ENCODE measurements around the gene CDH22.

Gene CDH22

GRCh38 chr20:46169245-46170171 is 138.8 kb downstream of the CDH22 start:
- DNase-seq (ENCODE audit: low read depth), result no peak

DNA sequence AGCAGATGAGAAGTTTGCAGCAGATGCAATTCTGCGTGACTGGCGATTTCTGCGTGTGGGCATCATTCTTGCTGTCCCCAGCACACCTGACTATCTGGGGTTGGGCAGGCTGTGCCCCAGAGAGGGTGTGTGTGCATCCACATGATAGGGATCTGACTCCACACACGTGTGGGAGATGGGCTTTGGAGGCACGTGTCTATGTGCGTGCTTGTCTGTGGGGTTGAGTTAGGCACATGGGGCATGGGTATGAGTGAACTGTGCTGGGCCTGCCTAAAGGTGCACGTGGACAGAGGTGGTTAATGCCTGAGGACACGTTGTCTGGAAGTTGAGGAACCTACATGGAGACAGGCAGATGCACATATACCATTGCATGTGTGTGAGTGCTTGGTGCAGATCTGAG is 139.9 kb downstream of the CDH22 start:
- DNase-seq (ENCODE audit: low read depth), result no peak

GRCh38 chr20:46167080-46167479 is 141.2 kb downstream of the CDH22 start:
- no peak for DNase-seq (ENCODE audit: low read depth)

GRCh38 chr20:46164254-46164653 is 144.0 kb downstream of the CDH22 start:
- DNase-seq (ENCODE audit: low read depth), result no peak

GRCh38 chr20:46161921-46162320 is 146.4 kb downstream of the CDH22 start:
- no peak for DNase-seq (ENCODE audit: low read depth)

DNA sequence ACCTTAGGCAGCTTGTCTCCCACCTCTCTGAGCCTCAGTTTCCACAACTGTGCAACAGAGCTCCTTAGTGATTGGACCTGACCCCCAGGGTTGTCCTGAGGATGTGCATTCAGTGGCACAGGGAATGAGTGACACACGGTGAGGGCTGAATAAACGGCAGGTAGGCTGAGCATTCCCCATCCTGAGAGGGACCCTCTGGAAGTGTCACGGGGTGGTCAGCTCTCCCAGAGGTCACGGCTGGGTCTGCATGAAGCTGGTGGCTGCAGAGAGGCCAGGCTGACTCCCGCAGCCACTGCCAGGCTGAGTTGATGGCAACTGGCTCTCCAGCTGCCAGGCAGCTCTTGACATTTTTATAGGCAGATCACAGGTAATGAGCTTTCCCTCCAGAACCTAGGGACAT is 147.6 kb downstream of the CDH22 start:
- DNase-seq (ENCODE audit: low read depth), result no peak

DNA sequence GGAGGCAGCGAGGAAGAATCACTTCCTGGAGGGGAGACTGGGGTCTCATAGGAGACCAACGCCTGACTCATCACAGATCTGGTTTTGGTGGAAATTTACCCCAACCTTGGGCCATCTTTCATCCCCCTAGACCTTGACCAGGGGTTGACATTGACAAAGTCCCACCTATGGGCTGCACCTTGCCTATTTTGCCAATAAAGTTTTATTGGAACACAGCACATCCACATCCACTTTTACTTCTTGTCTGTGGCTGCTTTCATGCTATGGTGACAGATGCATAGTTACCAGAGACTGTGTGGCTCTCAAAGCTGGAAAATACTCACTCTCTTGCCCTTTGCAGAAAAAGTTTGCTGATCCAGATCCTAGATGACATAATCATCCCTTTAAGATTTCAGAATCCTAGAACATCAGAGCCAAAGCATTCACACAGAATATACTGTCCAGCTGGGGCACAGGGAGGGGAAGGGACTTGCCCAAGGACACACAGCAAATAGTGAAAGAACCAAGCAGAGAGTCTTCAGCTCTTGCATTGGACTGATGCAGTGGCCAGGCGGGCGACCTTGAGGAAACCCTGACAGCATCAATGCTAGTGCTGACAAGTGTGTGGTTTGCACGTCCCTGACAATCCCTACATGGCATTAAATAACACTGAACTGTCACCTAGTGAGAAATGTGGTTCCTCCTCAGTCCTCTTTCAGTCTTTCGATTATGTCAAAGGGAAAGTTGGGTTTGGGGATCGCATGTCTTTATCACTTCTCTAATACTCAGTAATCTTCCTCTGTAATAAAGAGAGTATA is 149.0 kb downstream of the CDH22 start:
- no peak for DNase-seq (ENCODE audit: low read depth)

- no peak for DNase-seq (ENCODE audit: low read depth)
Observed at GRCh38 chr20:46158476-46158987, 149.8 kb downstream of the CDH22 start.

DNA sequence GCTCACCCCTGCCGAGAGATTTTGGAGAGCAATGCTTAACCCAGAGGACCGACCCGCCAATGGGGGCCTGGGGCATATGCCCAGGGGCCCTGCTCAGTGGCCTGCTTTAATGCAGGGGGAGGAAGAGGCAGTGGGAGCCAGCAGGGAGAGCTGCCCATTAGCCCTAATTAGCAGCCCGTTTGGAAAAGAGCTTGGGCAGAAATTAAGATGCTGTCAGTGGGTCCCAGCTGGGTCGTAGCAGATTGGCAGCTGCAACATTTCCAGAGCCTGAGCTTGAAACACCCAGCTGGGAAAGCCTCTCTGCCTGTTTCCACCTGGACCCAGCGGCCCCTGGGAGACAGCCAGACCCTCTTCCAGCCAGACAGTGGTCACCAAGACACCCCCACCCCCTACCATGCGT is 150.7 kb downstream of the CDH22 start:
- no peak for DNase-seq (ENCODE audit: low read depth)

- no peak for DNase-seq (ENCODE audit: low read depth)
Observed at GRCh38 chr20:46157076-46157592, 151.2 kb downstream of the CDH22 start.

DNA sequence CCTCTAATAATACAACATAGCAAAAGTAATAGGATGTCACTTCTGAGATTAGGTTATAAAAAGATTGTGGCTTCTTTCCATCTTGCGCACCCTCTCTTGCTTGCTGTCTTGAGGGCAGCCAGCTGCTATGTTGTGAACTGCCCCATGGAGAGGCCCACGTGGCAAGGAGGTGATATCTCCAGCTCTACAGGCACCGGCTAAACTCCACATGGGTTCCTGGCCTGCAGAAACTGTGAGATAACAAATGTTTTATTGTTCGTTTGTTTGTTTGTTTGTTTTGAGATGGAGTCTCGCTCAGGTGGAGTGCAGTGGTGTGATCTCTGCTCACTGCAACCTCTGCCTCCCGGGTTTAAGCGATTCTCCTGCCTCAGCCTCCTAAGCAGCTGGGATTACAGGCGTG is 152.2 kb downstream of the CDH22 start:
- DNase-seq (ENCODE audit: low read depth), result no peak

- DNase-seq (ENCODE audit: low read depth), result no peak
Observed at GRCh38 chr20:46154796-46155195, 153.5 kb downstream of the CDH22 start.

DNA sequence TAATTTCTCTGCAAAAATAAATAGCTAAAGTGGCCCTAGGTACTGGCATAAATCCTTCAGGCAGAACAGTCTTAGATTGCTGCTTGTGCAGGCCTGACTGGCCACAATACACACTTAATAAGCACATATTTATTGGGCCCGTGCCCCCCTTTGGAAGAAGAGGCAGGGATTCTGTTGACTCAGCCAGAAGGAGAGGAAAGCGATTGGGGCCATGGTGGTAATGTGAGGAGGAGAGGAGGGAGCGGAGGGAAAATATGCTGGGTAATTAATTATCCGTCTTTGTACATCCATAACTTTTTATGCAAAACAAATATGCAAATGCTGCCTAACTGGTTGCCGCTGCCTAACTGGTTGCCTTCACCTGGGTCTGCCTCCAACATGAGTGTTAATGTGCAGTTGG is 154.0 kb downstream of the CDH22 start:
- no peak for DNase-seq (ENCODE audit: low read depth)

DNA sequence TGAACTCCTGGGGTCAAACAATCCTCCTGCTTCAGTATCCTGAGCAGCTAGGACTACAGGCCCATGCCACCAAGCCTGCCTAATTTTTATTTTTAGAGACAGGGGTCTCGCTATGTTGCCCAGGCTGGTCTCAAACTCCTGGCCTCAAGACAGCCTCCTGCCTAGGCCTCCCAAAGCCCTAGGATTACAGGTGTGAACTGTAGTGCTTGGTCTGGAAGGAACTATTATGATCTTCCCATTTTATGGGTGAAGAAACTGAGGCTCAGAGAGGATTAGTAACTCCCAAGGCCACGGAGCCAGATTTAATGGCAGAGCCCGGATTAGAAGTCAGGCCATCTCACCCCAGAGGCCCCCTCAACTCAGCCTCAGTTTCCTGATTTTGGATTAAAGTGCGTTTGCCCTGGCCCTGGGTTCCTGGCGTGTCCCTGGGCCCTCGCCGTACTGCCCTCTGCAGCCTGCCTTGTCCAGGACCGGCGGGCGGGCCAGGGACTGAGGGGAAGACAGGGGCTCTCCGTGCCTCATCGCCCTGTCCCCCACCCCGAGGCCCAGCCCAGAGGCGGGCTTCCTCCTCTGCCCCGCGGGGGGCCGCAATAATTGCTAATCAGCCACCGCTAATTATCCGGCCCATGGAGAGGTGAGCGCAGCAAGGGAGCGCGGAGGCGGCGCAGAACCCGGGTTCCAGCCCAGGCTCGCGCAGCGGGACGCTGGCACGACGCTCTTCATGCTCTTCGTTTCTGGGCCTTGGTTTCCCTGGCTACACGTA is 155.3 kb downstream of the CDH22 start:
- no peak for DNase-seq (ENCODE audit: low read depth)

GRCh38 chr20:46151936-46152335 is 156.4 kb downstream of the CDH22 start:
- no peak for DNase-seq (ENCODE audit: low read depth)

- no peak for DNase-seq (ENCODE audit: low read depth)
Observed at GRCh38 chr20:46150943-46151342, 157.4 kb downstream of the CDH22 start.

DNA sequence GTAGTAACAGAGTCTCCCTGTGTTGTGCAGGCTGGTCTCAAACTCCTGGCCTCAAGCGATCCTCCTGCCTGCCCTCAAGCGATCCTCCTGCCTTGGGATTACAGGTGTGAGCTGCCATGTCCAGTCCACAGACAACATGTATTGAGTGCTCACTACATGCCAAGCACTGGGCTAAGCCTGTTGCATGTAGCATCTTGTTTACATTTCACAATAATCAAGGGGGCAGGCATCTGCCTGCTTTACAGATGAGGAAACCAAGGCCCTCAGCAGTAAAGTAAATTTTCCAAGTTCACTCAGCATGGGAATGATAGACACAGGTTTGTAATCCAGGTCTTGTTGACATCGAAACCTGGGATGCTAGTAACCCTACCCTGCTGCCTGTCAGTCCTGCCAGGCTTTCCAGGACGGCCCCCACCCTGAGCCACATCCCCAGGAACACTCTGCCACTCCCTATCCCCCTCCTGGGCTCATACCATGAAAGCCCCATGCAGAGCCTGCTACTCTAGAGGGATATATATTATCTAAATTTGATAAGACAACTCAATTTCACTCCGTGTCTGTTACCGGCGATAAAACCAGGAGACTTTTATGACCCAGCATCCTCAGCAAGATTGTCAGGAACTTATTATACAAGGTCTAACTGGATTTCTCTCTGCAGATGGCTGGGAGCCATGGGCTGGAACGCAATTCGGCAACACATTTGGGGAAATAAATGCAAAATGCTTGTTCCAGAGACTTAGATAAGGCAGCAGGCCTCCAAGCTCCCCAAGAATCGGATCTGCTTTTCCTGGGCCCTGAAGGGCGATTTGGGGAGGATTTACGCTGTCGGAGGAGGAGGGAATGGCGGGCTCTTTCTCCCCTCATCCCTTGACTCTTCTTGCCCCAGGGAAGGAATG is 159.7 kb downstream of the CDH22 start:
- no peak for DNase-seq (ENCODE audit: low read depth)

DNA sequence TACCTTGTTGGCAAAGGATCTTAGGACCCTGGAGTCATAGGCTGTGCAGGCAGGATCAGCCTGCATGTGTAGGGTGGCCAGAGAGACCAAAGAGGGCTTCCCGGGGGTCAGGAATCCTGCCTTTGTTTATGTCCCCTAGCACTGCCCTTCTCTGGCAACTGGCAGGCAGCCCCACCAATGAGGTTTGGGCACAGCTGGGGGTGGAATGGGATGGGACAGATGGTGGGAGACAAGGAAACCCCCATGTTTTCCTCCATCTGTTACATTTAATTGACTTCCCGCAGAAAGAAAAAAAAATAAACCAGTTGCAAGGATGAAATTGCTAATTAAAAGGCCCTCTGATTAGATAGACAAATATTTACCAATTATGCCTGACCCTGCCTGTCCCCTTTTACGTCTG is 162.6 kb downstream of the CDH22 start:
- DNase-seq (ENCODE audit: low read depth), result no peak

DNA sequence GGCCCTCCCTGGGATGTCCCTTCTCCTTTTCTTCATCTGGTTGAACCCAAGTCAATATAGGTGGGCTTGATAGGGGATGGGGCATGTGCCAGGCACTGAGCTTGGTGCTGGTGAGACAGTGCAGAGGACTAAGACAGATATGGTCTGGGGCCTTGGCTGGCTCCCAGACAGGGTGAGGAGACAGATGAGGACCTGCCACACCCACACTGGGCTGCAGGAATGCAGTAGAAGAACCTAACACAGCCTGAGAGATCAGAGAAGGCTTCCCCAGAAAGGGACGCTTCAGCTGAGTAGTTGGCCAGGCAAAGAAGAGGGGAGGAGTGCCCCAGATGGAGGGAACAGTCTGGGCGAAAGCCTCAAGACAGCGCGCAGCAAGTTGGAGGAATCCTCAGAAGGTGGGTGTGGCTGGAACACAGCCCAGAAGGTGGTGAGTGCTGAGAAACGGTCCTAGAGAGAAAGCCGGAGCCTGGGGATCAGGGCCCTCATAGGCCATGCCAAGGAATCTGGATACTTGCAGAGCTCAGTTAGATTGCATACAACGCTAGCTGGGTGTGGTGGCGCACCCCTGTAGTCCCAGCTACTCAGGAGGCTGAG is 163.8 kb downstream of the CDH22 start:
- DNase-seq (ENCODE audit: low read depth), result no peak

DNA sequence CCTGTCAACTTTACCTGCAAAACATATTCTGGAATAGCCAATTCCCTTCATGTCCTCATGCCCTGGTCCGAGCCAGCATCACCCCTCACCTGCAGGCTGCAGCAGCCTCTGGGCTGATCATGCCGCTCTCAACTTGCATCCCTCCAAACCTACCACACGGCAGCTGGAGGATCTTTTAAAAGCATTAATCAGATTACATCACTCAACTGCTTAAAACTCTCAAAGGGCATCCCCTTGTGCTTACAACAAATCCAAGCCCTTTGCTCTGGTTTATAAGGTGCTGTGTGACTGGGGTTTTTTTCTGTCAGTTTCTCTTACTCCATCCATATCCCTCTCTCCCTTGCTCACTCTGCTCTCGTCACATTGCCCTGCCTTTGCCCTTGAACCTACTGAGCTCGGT is 166.2 kb downstream of the CDH22 start:
- DNase-seq (ENCODE audit: low read depth), result no peak

Measured in T follicular helper cell (primary cell).